Measurements from ENCODE around the gene DEGS1.

The DEGS1 gene

DNA sequence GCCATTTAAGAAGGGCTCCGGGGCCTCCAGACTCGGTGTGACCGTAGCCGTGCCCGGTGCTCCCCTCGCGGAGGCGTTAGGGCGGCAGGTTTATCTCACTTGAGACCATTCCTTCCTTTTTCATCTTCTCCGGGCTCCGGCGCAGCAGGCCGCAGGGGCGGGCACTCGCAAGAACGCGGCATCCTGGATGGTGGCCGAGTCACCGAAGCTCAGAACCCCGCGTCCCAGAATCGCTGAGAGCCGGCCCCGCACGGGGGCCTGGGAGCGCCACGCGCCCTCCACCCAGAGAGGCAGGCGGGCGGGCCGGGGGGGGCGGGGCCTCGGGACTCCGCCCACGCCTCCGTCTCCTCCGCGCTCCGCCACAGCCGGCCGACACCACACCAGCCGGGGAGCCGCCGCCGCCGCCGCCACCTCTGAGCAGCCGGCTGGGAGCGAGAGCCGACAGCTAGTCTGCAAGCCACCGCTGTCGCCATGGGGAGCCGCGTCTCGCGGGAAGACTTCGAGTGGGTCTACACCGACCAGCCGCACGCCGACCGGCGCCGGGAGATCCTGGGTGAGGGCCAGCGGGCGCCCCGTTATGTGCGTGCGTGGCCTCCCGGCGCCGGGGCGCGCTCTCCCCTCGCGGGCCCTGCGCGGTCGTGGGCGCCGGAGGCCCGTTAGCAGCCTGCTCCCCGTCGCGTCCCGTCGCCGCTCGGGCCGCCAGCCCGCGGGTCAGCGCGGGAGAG, at the start of gene DEGS1 (continued):
- TF ChIP-seq, protein P1, sequence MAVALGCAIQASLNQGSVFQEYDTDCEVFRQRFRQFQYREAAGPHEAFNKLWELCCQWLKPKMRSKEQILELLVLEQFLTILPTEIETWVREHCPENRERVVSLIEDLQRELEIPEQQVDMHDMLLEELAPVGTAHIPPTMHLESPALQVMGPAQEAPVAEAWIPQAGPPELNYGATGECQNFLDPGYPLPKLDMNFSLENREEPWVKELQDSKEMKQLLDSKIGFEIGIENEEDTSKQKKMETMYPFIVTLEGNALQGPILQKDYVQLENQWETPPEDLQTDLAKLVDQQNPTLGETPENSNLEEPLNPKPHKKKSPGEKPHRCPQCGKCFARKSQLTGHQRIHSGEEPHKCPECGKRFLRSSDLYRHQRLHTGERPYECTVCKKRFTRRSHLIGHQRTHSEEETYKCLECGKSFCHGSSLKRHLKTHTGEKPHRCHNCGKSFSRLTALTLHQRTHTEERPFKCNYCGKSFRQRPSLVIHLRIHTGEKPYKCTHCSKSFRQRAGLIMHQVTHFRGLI (tag by site-specific recombination; IDR thresholded peaks at IDR 0.05): no peak
- TF ChIP-seq ZBTB17 (tag by site-specific recombination; IDR thresholded peaks at IDR 0.05) (peak; percentile 97), MYNN (tag by site-specific recombination; IDR thresholded peaks at IDR 0.05; ENCODE audit: borderline replicate concordance) (no peak), GLIS2 (tag by site-specific recombination; IDR thresholded peaks at IDR 0.05) (peak; percentile 89), ZFP37 (tag by site-specific recombination; IDR thresholded peaks at IDR 0.05) (no peak), PRDM1 (tag by site-specific recombination; IDR thresholded peaks at IDR 0.05) (no peak), ZNF311 (tag by site-specific recombination; IDR thresholded peaks at IDR 0.05; ENCODE audit: borderline replicate concordance) (no peak), ZFP41 (tag by site-specific recombination; IDR thresholded peaks at IDR 0.05; ENCODE audit: borderline replicate concordance) (no peak), ZBTB1 (tag by site-specific recombination; IDR thresholded peaks at IDR 0.05) (no peak), OVOL3 (tag by site-specific recombination; IDR thresholded peaks at IDR 0.05) (0 out of 2 replicates have a peak, but pooled peaks have one; percentile 24), ZNF585B (tag by site-specific recombination; IDR thresholded peaks at IDR 0.05) (no peak; the same call in 1 of the 2 replicates), ZNF416 (tag by site-specific recombination; IDR thresholded peaks at IDR 0.05) (no peak), ZNF132 (tag by site-specific recombination; IDR thresholded peaks at IDR 0.05; ENCODE audit: borderline replicate concordance) (no peak), GLI2 (tag by site-specific recombination; IDR thresholded peaks at IDR 0.05; ENCODE audit: borderline replicate concordance, low read depth) (no peak), ZNF350 (tag by site-specific recombination; IDR thresholded peaks at IDR 0.05) (no peak), ZBTB8A (tag by site-specific recombination; IDR thresholded peaks at IDR 0.05) (peak; percentile 92), ZNF510 (tag by site-specific recombination; IDR thresholded peaks at IDR 0.05; ENCODE audit: insufficient replicate concordance) (no peak), ZNF660 (tag by site-specific recombination; IDR thresholded peaks at IDR 0.05) (peak; percentile 84; the same call in 1 of the 2 replicates), ZBTB20 (tag by site-specific recombination; IDR thresholded peaks at IDR 0.05) (peak; percentile 99), ZNF24 (tag by site-specific recombination; IDR thresholded peaks at IDR 0.05) (peak; percentile 83; the same call in 1 of the 2 replicates), KLF8 (tag by site-specific recombination; IDR thresholded peaks at IDR 0.05) (peak; percentile 90), ZNF324 (tag by site-specific recombination; IDR thresholded peaks at IDR 0.05) (no peak), ZNF221 (tag by site-specific recombination; IDR thresholded peaks at IDR 0.05; ENCODE audit: borderline replicate concordance) (no peak; the same call in 1 of the 2 replicates), ZNF670 (tag by site-specific recombination; IDR thresholded peaks at IDR 0.05; ENCODE audit: low read depth) (no peak), ZNF155 (tag by site-specific recombination; IDR thresholded peaks at IDR 0.05) (no peak), ZNF701 (tag by site-specific recombination; IDR thresholded peaks at IDR 0.05) (no peak), ZNF529 (tag by site-specific recombination; IDR thresholded peaks at IDR 0.05; ENCODE audit: insufficient replicate concordance) (no peak), ZNF184 (tag by site-specific recombination; IDR thresholded peaks at IDR 0.05) (0 out of 2 replicates have a peak, but pooled peaks have one; percentile 56), ZNF292 (tag by site-specific recombination; IDR thresholded peaks at IDR 0.05; ENCODE audit: borderline replicate concordance, low read depth) (no peak), ZNF76 (tag by site-specific recombination; IDR thresholded peaks at IDR 0.05; ENCODE audit: borderline replicate concordance, low read depth) (peak; percentile 84), ZBTB48 (tag by site-specific recombination; IDR thresholded peaks at IDR 0.05) (no peak), ZNF658 (tag by site-specific recombination; IDR thresholded peaks at IDR 0.05) (no peak), ZNF19 (tag by site-specific recombination; IDR thresholded peaks at IDR 0.05; ENCODE audit: low read depth) (no peak), ZNF501 (tag by site-specific recombination; IDR thresholded peaks at IDR 0.05) (peak; percentile 96; the same call in 1 of the 2 replicates)
- TF ChIP-seq, protein P2, sequence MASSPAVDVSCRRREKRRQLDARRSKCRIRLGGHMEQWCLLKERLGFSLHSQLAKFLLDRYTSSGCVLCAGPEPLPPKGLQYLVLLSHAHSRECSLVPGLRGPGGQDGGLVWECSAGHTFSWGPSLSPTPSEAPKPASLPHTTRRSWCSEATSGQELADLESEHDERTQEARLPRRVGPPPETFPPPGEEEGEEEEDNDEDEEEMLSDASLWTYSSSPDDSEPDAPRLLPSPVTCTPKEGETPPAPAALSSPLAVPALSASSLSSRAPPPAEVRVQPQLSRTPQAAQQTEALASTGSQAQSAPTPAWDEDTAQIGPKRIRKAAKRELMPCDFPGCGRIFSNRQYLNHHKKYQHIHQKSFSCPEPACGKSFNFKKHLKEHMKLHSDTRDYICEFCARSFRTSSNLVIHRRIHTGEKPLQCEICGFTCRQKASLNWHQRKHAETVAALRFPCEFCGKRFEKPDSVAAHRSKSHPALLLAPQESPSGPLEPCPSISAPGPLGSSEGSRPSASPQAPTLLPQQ (tag by site-specific recombination; IDR thresholded peaks at IDR 0.05): 0 out of 2 replicates have a peak, but pooled peaks have one; percentile 30
- TF ChIP-seq, protein P3, sequence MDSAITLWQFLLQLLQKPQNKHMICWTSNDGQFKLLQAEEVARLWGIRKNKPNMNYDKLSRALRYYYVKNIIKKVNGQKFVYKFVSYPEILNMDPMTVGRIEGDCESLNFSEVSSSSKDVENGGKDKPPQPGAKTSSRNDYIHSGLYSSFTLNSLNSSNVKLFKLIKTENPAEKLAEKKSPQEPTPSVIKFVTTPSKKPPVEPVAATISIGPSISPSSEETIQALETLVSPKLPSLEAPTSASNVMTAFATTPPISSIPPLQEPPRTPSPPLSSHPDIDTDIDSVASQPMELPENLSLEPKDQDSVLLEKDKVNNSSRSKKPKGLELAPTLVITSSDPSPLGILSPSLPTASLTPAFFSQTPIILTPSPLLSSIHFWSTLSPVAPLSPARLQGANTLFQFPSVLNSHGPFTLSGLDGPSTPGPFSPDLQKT (IDR thresholded peaks at IDR 0.05; ENCODE audit: borderline replicate concordance, low read depth, low read length): no peak
- TF ChIP-seq, protein P4, sequence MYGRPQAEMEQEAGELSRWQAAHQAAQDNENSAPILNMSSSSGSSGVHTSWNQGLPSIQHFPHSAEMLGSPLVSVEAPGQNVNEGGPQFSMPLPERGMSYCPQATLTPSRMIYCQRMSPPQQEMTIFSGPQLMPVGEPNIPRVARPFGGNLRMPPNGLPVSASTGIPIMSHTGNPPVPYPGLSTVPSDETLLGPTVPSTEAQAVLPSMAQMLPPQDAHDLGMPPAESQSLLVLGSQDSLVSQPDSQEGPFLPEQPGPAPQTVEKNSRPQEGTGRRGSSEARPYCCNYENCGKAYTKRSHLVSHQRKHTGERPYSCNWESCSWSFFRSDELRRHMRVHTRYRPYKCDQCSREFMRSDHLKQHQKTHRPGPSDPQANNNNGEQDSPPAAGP (tag by site-specific recombination; IDR thresholded peaks at IDR 0.05): no peak

Data from HEK293 (cell line).